Natural killer cell (primary cell): ENCODE results near the gene FFAR1. TPM values are rescaled to one million over a fixed set of nuclear protein-coding genes. Genes with fewer than 3 reads are reported as not detected.

ENCODE experiments used
- ATAC-seq, 3 donors: fragments of 150-1000 bp in 2 of 3; fragments of 200-7000 bp in 1 of 3; cut with Tn5 transposase; 1 replicate in 1 of 3; 2 replicates in 2 of 3; pipeline ENCODE4 v1.10.0; 2021; ENCODE audit warnings: mild to moderate bottlenecking in 2 of 3, moderate library complexity in 2 of 3
- DNase-seq, 2 donors: peaks; one replicate each; pipeline versions ENCODE4 v3.0.0 to v3.0.0-alpha.2; 2013 to 2021; ENCODE audit warnings: mixed read lengths in 1 of 2
- H3K27ac ChIP-seq: one replicate; pipeline ENCODE4 v1.5.1; 2013; ENCODE audit warnings: mild to moderate bottlenecking, low read length
- H3K27me3 ChIP-seq: one replicate; pipeline ENCODE4 v1.6.1; 2013; ENCODE audit warnings: low read length; ENCODE audit not compliant: control insufficient read depth, insufficient read depth
- H3K36me3 ChIP-seq: one replicate; pipeline ENCODE4 v1.6.1; 2013; ENCODE audit warnings: low read length; ENCODE audit not compliant: control insufficient read depth, insufficient read depth
- H3K4me1 ChIP-seq: one replicate; pipeline ENCODE4 v1.6.1; 2013; ENCODE audit warnings: low read length; ENCODE audit not compliant: control insufficient read depth, insufficient read depth
- H3K4me3 ChIP-seq: one replicate; pipeline ENCODE4 v1.5.1; 2013; ENCODE audit warnings: low read length
- H3K9me3 ChIP-seq: one replicate; pipeline ENCODE4 v1.6.1; 2013; ENCODE audit warnings: low read length; ENCODE audit not compliant: control insufficient read depth, insufficient read depth
- H3K27ac Mint-ChIP-seq, 2 donors: one replicate each; pipeline ENCODE4 v1.8.0; 2022; ENCODE audit warnings: mild to moderate bottlenecking in 2 of 2, mixed read lengths in 2 of 2, moderate library complexity in 1 of 2
- H3K27me3 Mint-ChIP-seq, 2 donors: one replicate each; pipeline ENCODE4 v1.8.0; 2022; ENCODE audit warnings: low read depth in 2 of 2, mixed read lengths in 2 of 2
- H3K36me3 Mint-ChIP-seq: one replicate; pipeline ENCODE4 v1.8.0; 2022; ENCODE audit warnings: mixed read lengths
- H3K4me1 Mint-ChIP-seq, 2 donors: one replicate each; pipeline ENCODE4 v1.8.0; 2022; ENCODE audit warnings: mixed read lengths in 2 of 2
- H3K4me3 Mint-ChIP-seq: one replicate; pipeline ENCODE4 v1.8.0; 2022; ENCODE audit warnings: mild to moderate bottlenecking, moderate library complexity, mixed read lengths
- H3K9me3 Mint-ChIP-seq, 2 donors: one replicate each; pipeline ENCODE4 v1.8.0; 2022; ENCODE audit warnings: mixed read lengths in 2 of 2
- WGBS: methylation state at CpG from one replicate; pipeline ENCODE4 v1.1.7; 2013; ENCODE audit warnings: missing lambda C conversion rate; ENCODE audit not compliant: insufficient coverage; 5-methylcytosine and 5-hydroxymethylcytosine counted together
- intact Hi-C: fragments of 100-400 bp; cut with micrococcal nuclease; formaldehyde crosslinking; loops from one replicate; pipeline ENCODE4 v1.14.2; 2022
- total RNA-seq, 4 donors: library from RNA; stranded (reverse); fragments of 120-200 nt in 1 of 4; gene quantifications; one replicate each; pipeline versions ENCODE4 v1.2.3 to v1.2.4, GENCODE V29; 2013 to 2022
- TF ChIP-seq, protein P1 (sequence below): fragments of 200-600 bp; IDR thresholded peaks from one replicate; pipeline ENCODE4 v1.8.0; 2022; ENCODE audit warnings: antibody characterized with exemption

FFAR1 gene
- total RNA-seq, 3 donors from 2014 or later (not counting 1 experiment from before 2014, with no cell fraction given): 0.30 to 0.47 TPM; not detected in 1

DNA sequence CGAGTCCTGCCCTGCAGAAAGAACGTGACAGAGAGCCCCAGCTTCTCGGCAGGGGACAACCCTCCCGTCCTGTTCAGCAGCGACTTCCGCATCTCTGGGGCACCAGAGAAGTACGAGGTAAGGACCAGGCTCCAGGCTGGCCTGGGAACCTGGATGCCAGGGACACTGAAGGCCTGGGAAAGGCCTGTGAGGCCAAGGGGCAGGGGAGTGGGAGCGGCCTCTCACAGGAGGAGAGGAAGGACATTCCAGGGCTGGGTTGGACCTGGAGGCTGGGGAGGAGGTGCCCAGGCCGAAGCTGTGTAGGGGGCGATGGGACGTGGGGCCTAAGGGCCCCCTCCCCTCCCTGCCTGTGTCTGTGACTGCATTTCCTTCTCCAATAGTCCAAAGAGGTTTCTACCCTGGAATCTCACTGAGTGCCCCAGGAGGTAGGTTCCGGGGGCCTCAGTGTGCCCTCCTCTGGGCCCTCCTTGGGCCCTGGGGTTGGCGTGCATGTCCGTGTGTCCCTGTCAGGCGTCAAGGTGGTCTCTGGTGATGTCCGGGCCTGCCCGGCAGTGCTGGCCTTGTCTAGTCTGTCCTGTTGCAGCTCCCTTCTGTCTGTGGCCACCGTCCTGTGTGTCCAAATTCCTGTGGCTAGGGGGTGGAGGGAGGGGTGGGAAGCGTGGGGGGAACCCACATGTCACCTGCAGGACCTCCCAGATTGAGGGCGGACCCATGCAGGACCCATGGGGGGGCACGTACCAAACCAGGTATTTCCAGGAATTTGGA, 35.6 kb upstream of the FFAR1 start:
- no peak for ATAC-seq
- Histone ChIP-seq H3K4me3 (no peak overlapping the region), H3K9me3 (no peaks in the 10 kb centered on the region), H3K27me3 (no peaks in the 10 kb centered on the region), H3K27ac (no peak overlapping the region), H3K4me1 (peaks cover 12% of the 10 kb centered on the region), H3K36me3 (no peaks in the 10 kb centered on the region)
- DNase-seq: no peak
- Mint-ChIP-seq H3K9me3 (no peaks in the 10 kb centered on the region), H3K27me3 (peaks cover 0 to 8% of the 10 kb centered on the region in 2 donors), H3K36me3 (no peaks in the 10 kb centered on the region), H3K27ac (no peak overlapping the region), H3K4me1 (no peaks in the 10 kb centered on the region), H3K4me3 (no peak overlapping the region)
- intact Hi-C loops: no loop called here
- TF ChIP-seq, protein P1, sequence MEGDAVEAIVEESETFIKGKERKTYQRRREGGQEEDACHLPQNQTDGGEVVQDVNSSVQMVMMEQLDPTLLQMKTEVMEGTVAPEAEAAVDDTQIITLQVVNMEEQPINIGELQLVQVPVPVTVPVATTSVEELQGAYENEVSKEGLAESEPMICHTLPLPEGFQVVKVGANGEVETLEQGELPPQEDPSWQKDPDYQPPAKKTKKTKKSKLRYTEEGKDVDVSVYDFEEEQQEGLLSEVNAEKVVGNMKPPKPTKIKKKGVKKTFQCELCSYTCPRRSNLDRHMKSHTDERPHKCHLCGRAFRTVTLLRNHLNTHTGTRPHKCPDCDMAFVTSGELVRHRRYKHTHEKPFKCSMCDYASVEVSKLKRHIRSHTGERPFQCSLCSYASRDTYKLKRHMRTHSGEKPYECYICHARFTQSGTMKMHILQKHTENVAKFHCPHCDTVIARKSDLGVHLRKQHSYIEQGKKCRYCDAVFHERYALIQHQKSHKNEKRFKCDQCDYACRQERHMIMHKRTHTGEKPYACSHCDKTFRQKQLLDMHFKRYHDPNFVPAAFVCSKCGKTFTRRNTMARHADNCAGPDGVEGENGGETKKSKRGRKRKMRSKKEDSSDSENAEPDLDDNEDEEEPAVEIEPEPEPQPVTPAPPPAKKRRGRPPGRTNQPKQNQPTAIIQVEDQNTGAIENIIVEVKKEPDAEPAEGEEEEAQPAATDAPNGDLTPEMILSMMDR: no peak
- WGBS: 87% methylated on average over 21 of the region's 21 CpGs

DNA sequence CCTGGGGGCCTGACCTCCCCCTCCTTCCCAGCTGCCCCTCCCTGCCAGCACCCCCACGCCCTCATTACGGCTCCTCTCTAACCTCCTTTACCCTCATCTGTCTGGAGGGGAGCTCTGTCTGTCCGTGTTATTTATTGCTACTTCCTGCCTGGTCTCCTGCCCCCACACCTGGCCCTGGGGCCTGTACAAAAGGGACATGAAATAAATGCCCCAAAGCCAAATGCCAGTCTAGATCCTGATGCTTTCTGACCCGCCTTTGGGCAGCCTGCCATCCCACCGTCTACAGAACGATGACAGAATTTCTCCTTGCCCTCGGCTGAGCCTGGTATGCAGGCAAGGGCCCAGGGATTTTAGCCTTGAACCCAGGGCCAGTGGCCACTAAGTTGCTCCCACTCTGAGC, 34.1 kb upstream of the FFAR1 start:
- peaks cover 24% of the 10 kb centered on the region for H3K4me1 ChIP-seq
- H3K27ac ChIP-seq: no peak overlapping the region
- Mint-ChIP-seq H3K27me3 (peaks cover 0 to 9% of the 10 kb centered on the region in 2 donors), H3K36me3 (no peaks in the 10 kb centered on the region), H3K4me1 (peaks cover 0 to 2% of the 10 kb centered on the region in 2 donors), H3K4me3 (no peak overlapping the region), H3K9me3 (no peaks in the 10 kb centered on the region), H3K27ac (no peak overlapping the region)
- H3K4me3 ChIP-seq: no peak overlapping the region
- TF ChIP-seq, protein P1: no peak
- ATAC-seq: no peak
- 30% methylated on average over 7 of the region's 7 CpGs for WGBS
- H3K9me3 ChIP-seq: no peaks in the 10 kb centered on the region
- H3K36me3 ChIP-seq: no peaks in the 10 kb centered on the region
- intact Hi-C loops: no loop called here
- DNase-seq: no peak
- H3K27me3 ChIP-seq: no peaks in the 10 kb centered on the region

DNA sequence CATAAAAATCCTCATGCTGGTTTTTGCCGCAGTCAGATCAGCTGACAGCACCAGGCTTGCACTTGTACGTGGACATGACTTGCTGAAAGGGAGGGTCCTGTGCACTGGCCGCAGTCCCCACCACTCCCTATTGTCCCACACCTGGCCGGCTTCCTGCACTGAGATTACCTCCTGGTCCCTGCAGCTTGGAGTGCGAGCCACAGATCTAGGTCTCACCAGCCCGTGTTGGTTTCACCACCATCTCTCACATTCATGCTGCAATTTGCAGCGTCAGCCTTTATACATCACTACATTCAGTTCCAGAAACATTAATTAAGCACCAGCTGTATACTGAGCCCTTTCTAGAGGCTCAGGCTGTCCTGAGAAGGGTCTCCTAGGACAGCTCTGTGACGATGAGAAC, 33.7 kb upstream of the FFAR1 start:
- TF ChIP-seq, protein P1: no peak
- H3K9me3 ChIP-seq: no peaks in the 10 kb centered on the region
- peaks cover 29% of the 10 kb centered on the region for H3K4me1 ChIP-seq
- no peaks in the 10 kb centered on the region for H3K27me3 ChIP-seq
- intact Hi-C loops: no loop called here
- no peaks in the 10 kb centered on the region for H3K36me3 ChIP-seq
- Mint-ChIP-seq H3K27me3 (peaks cover 0 to 12% of the 10 kb centered on the region in 2 donors), H3K36me3 (no peaks in the 10 kb centered on the region), H3K9me3 (no peaks in the 10 kb centered on the region), H3K4me1 (peaks cover 0 to 6% of the 10 kb centered on the region in 2 donors), H3K4me3 (no peak overlapping the region), H3K27ac (no peak overlapping the region)
- DNase-seq (no peak), ATAC-seq (no peak)
- H3K27ac ChIP-seq: no peak overlapping the region
- H3K4me3 ChIP-seq: no peak overlapping the region
- WGBS: 80% methylated on average over 8 of the region's 8 CpGs
